A549 (cell line): ENCODE data around the gene RNPEP. TPM values are rescaled to one million over a fixed set of nuclear protein-coding genes. Genes with fewer than 3 reads are reported as not detected.
A peak's percentile ranks its signal among the peaks of the same experiment; 100 is the strongest.

Experiments used
- ATAC-seq, 2 experiments: fragments of 200-7000 bp in 1 of 2; fragments of >200 bp in 1 of 2; cut with Nextera tagmentation in 1 of 2; cut with Tn5 transposase in 1 of 2; 3 replicates each; pipeline versions ENCODE4 v1.8.0 to v1.9.1; 2018 to 2020; ENCODE audit warnings: mild to moderate bottlenecking in 1 of 2, moderate library complexity in 1 of 2
- CTCF ChIA-PET: fragments of 300-600 bp; sonication (Branson Sonifier 250); formaldehyde crosslinking; extraction: SDS; loops from one replicate; lab custom pipeline; 2021; ENCODE audit warnings: antibody characterized with exemption, inconsistent platforms; lab: Yijun Ruan, JAX
- POLR2A ChIA-PET: fragments of 350-600 bp; formaldehyde crosslinking; extraction: SDS; loops from one replicate; lab custom pipeline; 2021; ENCODE audit warnings: antibody characterized with exemption, inconsistent platforms; lab: Yijun Ruan, JAX
- DNase-seq, 2 experiments: peaks; one replicate each; pipeline versions ENCODE4 v3.0.0 to v3.0.0-alpha.2; 2011 to 2016; ENCODE audit warnings: low read depth in 1 of 2, low spot score in 1 of 2
- FAIRE-seq: peaks from 2 replicates; lab custom pipeline; 2011; peaks lifted over from hg19 to GRCh38; lab: Jason Lieb, UNC
- H3K27ac ChIP-seq, 2 experiments: fragments of >200 bp; sonication (Bioruptor Twin); formaldehyde crosslinking; 3 replicates each; pipeline ENCODE4 v1.5.1; 2016 to 2017
- H3K4me1 ChIP-seq: fragments of >200 bp; sonication (Bioruptor Twin); formaldehyde crosslinking; 3 replicates; pipeline ENCODE4 v1.6.1; 2016
- H3K4me2 ChIP-seq: fragments of >200 bp; sonication (Bioruptor Twin); formaldehyde crosslinking; 3 replicates; pipeline ENCODE4 v1.6.1; 2016
- H3K4me3 ChIP-seq: fragments of >200 bp; sonication (Bioruptor Twin); formaldehyde crosslinking; 3 replicates; pipeline ENCODE4 v1.5.1; 2016
- H3K9me3 ChIP-seq: fragments of >200 bp; sonication (Bioruptor Twin); formaldehyde crosslinking; 3 replicates; pipeline ENCODE4 v1.6.1; 2016
- CBX8 ChIP-seq: fragments of 200-600 bp; sonication (generic); IDR thresholded peaks from 2 replicates; pipeline ENCODE4 v1.6.1; 2016
- CHD2 ChIP-seq: fragments of 150-350 bp; IDR thresholded peaks from 2 replicates; pipeline ENCODE4 v1.6.1; 2014; ENCODE audit warnings: low read length; ENCODE audit not compliant: partially characterized antibody
- CHD4 ChIP-seq: fragments of 200-600 bp; sonication (generic); IDR thresholded peaks from 2 replicates; pipeline ENCODE4 v1.6.1; 2016; ENCODE audit warnings: antibody characterized with exemption, mild to moderate bottlenecking, borderline replicate concordance
- CTCF ChIP-seq: fragments of >200 bp; sonication (Bioruptor Twin); formaldehyde crosslinking; IDR thresholded peaks from 3 replicates; pipeline ENCODE4 v1.5.1; 2016
- E2F6 ChIP-seq: IDR thresholded peaks from 2 replicates; pipeline ENCODE4 v1.6.1; 2012; ENCODE audit warnings: low read depth, borderline replicate concordance
- EHF ChIP-seq: fragments of 250-450 bp; sonication (Bioruptor Pico); IDR thresholded peaks from 2 replicates; pipeline ENCODE4 v1.5.0; 2020; ENCODE audit warnings: mild to moderate bottlenecking
- EHMT2 ChIP-seq: fragments of 200-600 bp; sonication (generic); IDR thresholded peaks from 2 replicates; pipeline ENCODE4 v1.6.1; 2016; ENCODE audit warnings: antibody characterized with exemption, low read depth, mild to moderate bottlenecking, moderate library complexity
- FOSB ChIP-seq: fragments of 250-450 bp; sonication (Bioruptor Pico); IDR thresholded peaks from 2 replicates; pipeline ENCODE4 v1.5.0; 2020; ENCODE audit warnings: mild to moderate bottlenecking, moderate library complexity
- FOSL2 ChIP-seq, 2 experiments: fragments of 450-650 bp in 1 of 2; fragments of >200 bp in 1 of 2; sonication (Bioruptor Twin) in 1 of 2; formaldehyde crosslinking; IDR thresholded peaks; 2 replicates each; pipeline versions ENCODE4 v1.5.0 to v1.6.1; 2016 to 2020; ENCODE audit warnings: mild to moderate bottlenecking in 1 of 2, moderate library complexity in 1 of 2
- FOXS1 ChIP-seq: fragments of 250-450 bp; sonication (Bioruptor Pico); IDR thresholded peaks from 2 replicates; pipeline ENCODE4 v1.5.0; 2020; ENCODE audit warnings: mild to moderate bottlenecking, moderate library complexity
- HEYL ChIP-seq: fragments of 250-450 bp; sonication (Bioruptor Pico); IDR thresholded peaks from 2 replicates; pipeline ENCODE4 v1.8.0; 2021; ENCODE audit warnings: mild to moderate bottlenecking, moderate library complexity
- HOXA7 ChIP-seq: fragments of 250-450 bp; sonication (Bioruptor Pico); IDR thresholded peaks from 2 replicates; pipeline ENCODE4 v1.5.0; 2020; ENCODE audit warnings: mild to moderate bottlenecking, moderate library complexity
- HOXB13 ChIP-seq: fragments of 250-450 bp; sonication (Bioruptor Pico); IDR thresholded peaks from 2 replicates; pipeline ENCODE4 v1.5.0; 2020; ENCODE audit warnings: low read depth, mild to moderate bottlenecking, moderate library complexity
- MAX ChIP-seq: IDR thresholded peaks from 2 replicates; pipeline ENCODE4 v1.6.1; 2012
- NFE2L2 ChIP-seq: fragments of 150-350 bp; conservative IDR thresholded peaks from 2 replicates; pipeline ENCODE4 v1.6.1; 2014; ENCODE audit warnings: low read length
- PBX3 ChIP-seq: IDR thresholded peaks from 2 replicates; pipeline ENCODE4 v1.6.1; 2012
- PHF8 ChIP-seq: fragments of 200-600 bp; sonication (generic); IDR thresholded peaks from 2 replicates; pipeline ENCODE4 v1.6.1; 2016; ENCODE audit warnings: low read depth, mild to moderate bottlenecking, antibody characterized with exemption, moderate library complexity, borderline replicate concordance
- POLR2A ChIP-seq: IDR thresholded peaks from 2 replicates; pipeline ENCODE4 v1.6.1; 2012; ENCODE audit warnings: mild to moderate bottlenecking, low read length
- RARB ChIP-seq: fragments of 250-450 bp; sonication (Bioruptor Pico); IDR thresholded peaks from 2 replicates; pipeline ENCODE4 v1.8.0; 2021; ENCODE audit warnings: mild to moderate bottlenecking, moderate library complexity
- REST ChIP-seq: fragments of 200-600 bp; sonication (generic); IDR thresholded peaks from 2 replicates; pipeline ENCODE4 v1.6.1; 2016; ENCODE audit warnings: antibody characterized with exemption, mild to moderate bottlenecking, moderate library complexity
- RNF2 ChIP-seq: fragments of 200-600 bp; sonication (generic); IDR thresholded peaks from 2 replicates; pipeline ENCODE4 v1.6.1; 2016; ENCODE audit warnings: low read depth, mild to moderate bottlenecking, antibody characterized with exemption, moderate library complexity, borderline replicate concordance
- SMC3 ChIP-seq: fragments of >200 bp; sonication (Bioruptor Twin); formaldehyde crosslinking; IDR thresholded peaks from 3 replicates; pipeline ENCODE4 v1.6.1; 2018; ENCODE audit warnings: inconsistent platforms
- TFCP2L1 ChIP-seq: fragments of 250-450 bp; sonication (Bioruptor Pico); IDR thresholded peaks from 2 replicates; pipeline ENCODE4 v1.5.0; 2021; ENCODE audit warnings: mild to moderate bottlenecking
- USF2 ChIP-seq: fragments of 450-650 bp; IDR thresholded peaks from 2 replicates; pipeline ENCODE4 v1.6.1; 2014; ENCODE audit warnings: antibody characterized with exemption
- ZFP36 ChIP-seq: fragments of 450-650 bp; IDR thresholded peaks from 2 replicates; pipeline ENCODE4 v1.6.1; 2014; ENCODE audit warnings: borderline replicate concordance; ENCODE audit not compliant: partially characterized antibody
- WGBS: methylation state at CpG from one replicate; pipeline ENCODE4 v1.1.6; 2017; ENCODE audit errors: missing lambda C conversion rate; 5-methylcytosine and 5-hydroxymethylcytosine counted together
- polyA plus RNA-seq, 4 experiments: library from polyadenylated mRNA; depleted of rRNA in 3 of 4; stranded (reverse); fragments of >200 nt; fragmentation: RNase III in 1 of 4; extraction: RNeasy Plus Mini Kit Qiagen cat#74134 plus additional on column Dnase treatment in 1 of 4; gene quantifications; 2 replicates in 3 of 4; 3 replicates in 1 of 4; pipeline ENCODE4 v1.2.3, GENCODE V29; 2011 to 2017

RNPEP gene
- polyA plus RNA-seq, 2 of the 4 experiments (the other 2 are of a cell fraction) = 71.1 to 87.6 TPM

- no peak for TF ChIP-seq CTCF
- TF ChIP-seq E2F6 = no peak
These were observed 33.8 kb downstream of the RNPEP start (continued) for GRCh38 chr1:202016022-202016810.

GRCh38 chr1:202016811-202017748 is 34.6 kb downstream of the RNPEP start:
- FAIRE-seq (no peak), DNase-seq (no peak), ATAC-seq (0 out of 6 replicates have a peak, but pooled peaks of 1 of the 2 experiments have one; percentile 1)
- H3K4me1 ChIP-seq = peaks cover 78% of the 10 kb centered on the region
- H3K4me3 ChIP-seq = peak overlapping the region; percentile 95
- ChIA-PET CTCF (interaction anchor here (0.8 to 46.8 kb wide), 12 partner anchors 8 to 154 kb away, joined by 3 to 1624 read pairs (median 5); partner anchors contain the start of genes ELF3 and GPR37L1), POLR2A (interaction anchor here (0.6 to 4.7 kb wide), 6 partner anchors 13 to 96 kb away, joined by 3 to 68 read pairs (median 7); no protein-coding TSS in a partner anchor)
- peak overlapping the region; percentile 88 for H3K4me2 ChIP-seq
- 36% methylated on average over 21 of the region's 21 CpGs for WGBS
- H3K9me3 ChIP-seq = no peaks in the 10 kb centered on the region
- H3K27ac ChIP-seq = peak overlapping the region; percentile 93 to 94
- TF ChIP-seq E2F6 = peak; percentile 78
- 0 out of 2 replicates have a peak, but pooled peaks have one; percentile 16 for TF ChIP-seq RARB (CRISPR knock-in tag)
- TF ChIP-seq PHF8 = no peak
- no peak for TF ChIP-seq ZFP36
- TF ChIP-seq PBX3 = 0 out of 2 replicates have a peak, but pooled peaks have one; percentile 16
- TF ChIP-seq REST = no peak
- TF ChIP-seq CHD2 = peak; percentile 51
- no peak for TF ChIP-seq POLR2A
- no peak for TF ChIP-seq FOXS1 (CRISPR knock-in tag)
- TF ChIP-seq HOXA7 = peak; percentile 90
- TF ChIP-seq TFCP2L1 = no peak; the same call in 1 of the 2 replicates
- no peak for TF ChIP-seq EHMT2
- peak; percentile 68; the same call in 1 of the 2 replicates for TF ChIP-seq MAX
- 0 out of 2 replicates have a peak, but pooled peaks have one; percentile 46 for TF ChIP-seq HEYL
- no peak for TF ChIP-seq FOSL2 (IDR thresholded peaks at IDR 0.05)
- TF ChIP-seq FOSL2 (CRISPR knock-in tag; IDR thresholded peaks at IDR 0.05) = no peak
- no peak for TF ChIP-seq NFE2L2
- TF ChIP-seq SMC3 = no peak
- peak; percentile 76 for TF ChIP-seq EHF
- peak; percentile 85 for TF ChIP-seq FOSB (CRISPR knock-in tag)
- no peak for TF ChIP-seq CHD4
- peak; percentile 78; the same call in 1 of the 2 replicates for TF ChIP-seq HOXB13
- no peak for TF ChIP-seq RNF2
- peak; percentile 8; the same call in 1 of the 2 replicates for TF ChIP-seq USF2
- TF ChIP-seq CBX8 = no peak
